Activated effector memory CD4-positive, alpha-beta T cell treated with Interleukin-2 at 50 U/mL for 16 hours (primary cell): ENCODE data around the gene CIAPIN1.
"Not testable (repeated sequence)": the region's sequence is repeated elsewhere in the genome, so short reads cannot be mapped to it uniquely, and the experiment has no call there.

Experiments
- DNase-seq: peaks from one replicate; pipeline ENCODE4 v3.0.0-alpha.2; 2020

Gene CIAPIN1

GRCh38 chr16:57439947-57440346, 7.2 kb downstream of the CIAPIN1 start:
- DNase-seq, result not testable (repeated sequence)

- no peak for DNase-seq
These were observed 11.3 kb downstream of the CIAPIN1 start for GRCh38 chr16:57435838-57436237.

- no peak for DNase-seq
These were observed 13.2 kb downstream of the CIAPIN1 start for GRCh38 chr16:57434003-57434402.

GRCh38 chr16:57432989-57433388, 14.2 kb downstream of the CIAPIN1 start:
- DNase-seq, result no peak

GRCh38 chr16:57432505-57432904, 14.7 kb downstream of the CIAPIN1 start:
- DNase-seq, result no peak

GRCh38 chr16:57430955-57431354, 16.2 kb downstream of the CIAPIN1 start:
- DNase-seq, result no peak

GRCh38 chr16:57427824-57428223, 19.4 kb downstream of the CIAPIN1 start:
- no peak for DNase-seq

GRCh38 chr16:57427307-57427706, 19.9 kb downstream of the CIAPIN1 start:
- DNase-seq, result no peak

GRCh38 chr16:57426356-57426755, 20.8 kb downstream of the CIAPIN1 start:
- DNase-seq, result no peak

GRCh38 chr16:57424583-57424982, 22.6 kb downstream of the CIAPIN1 start:
- no peak for DNase-seq

GRCh38 chr16:57423152-57423551, 24.0 kb downstream of the CIAPIN1 start:
- DNase-seq, result no peak

- no peak for DNase-seq
These were observed 24.9 kb downstream of the CIAPIN1 start for GRCh38 chr16:57422026-57422944.

GRCh38 chr16:57419506-57419905, 27.7 kb downstream of the CIAPIN1 start:
- DNase-seq, result no peak

GRCh38 chr16:57416084-57416483, 31.1 kb downstream of the CIAPIN1 start:
- no peak for DNase-seq

- no peak for DNase-seq
These were observed 33.5 kb downstream of the CIAPIN1 start for GRCh38 chr16:57413733-57414132.

- no peak for DNase-seq
These were observed 33.9 kb downstream of the CIAPIN1 start for GRCh38 chr16:57413301-57413730.

- no peak for DNase-seq
These were observed 34.6 kb downstream of the CIAPIN1 start for GRCh38 chr16:57412584-57412983.

- no peak for DNase-seq
These were observed 35.7 kb downstream of the CIAPIN1 start for GRCh38 chr16:57411362-57411976.

GRCh38 chr16:57409870-57410587, 37.2 kb downstream of the CIAPIN1 start:
- no peak for DNase-seq

- no peak for DNase-seq
These were observed 38.1 kb downstream of the CIAPIN1 start for GRCh38 chr16:57409065-57409464.

- DNase-seq, result no peak
These were observed 39.4 kb downstream of the CIAPIN1 start for GRCh38 chr16:57407521-57408353.

- no peak for DNase-seq
These were observed 40.3 kb downstream of the CIAPIN1 start for GRCh38 chr16:57406881-57407280.

- DNase-seq, result no peak
These were observed 42.1 kb downstream of the CIAPIN1 start for GRCh38 chr16:57405097-57405496.
